Measurements from ENCODE around the gene ANXA9. TPM values are rescaled to one million over a fixed set of nuclear protein-coding genes. Genes with fewer than 3 reads are reported as not detected.

Gene ANXA9
- total RNA-seq, 2 experiments from 2014 or later, result 0.65 to 1.1 TPM

DNA sequence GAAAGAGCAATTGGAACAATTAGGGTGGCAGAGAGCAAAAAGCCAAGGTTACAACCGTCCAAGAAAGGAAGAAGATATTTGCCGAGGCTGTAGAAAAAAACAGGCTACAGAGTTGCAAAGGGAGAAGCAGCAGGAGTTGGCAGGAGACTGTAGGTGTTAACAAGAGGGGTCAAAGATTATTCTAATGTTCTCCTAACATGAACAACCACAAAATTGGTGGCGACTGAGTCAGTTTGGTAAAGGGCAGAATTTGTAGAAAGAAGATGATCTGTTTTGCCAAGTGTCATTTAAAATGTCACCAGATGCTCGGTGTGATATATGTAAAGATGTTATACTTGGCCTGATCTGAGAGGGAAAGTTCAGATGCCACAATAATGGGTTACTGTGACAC is 25.8 kb downstream of the ANXA9 start:
- POLR2A ChIA-PET, result no interaction called here
- Histone ChIP-seq H3K4me1 (ENCODE audit: insufficient read depth, low read length, poor library complexity, severe bottlenecking) (peaks cover 58% of the 10 kb centered on the region), H3K4me2 (ENCODE audit: low read length) (peak overlapping the region; percentile 90), H2AFZ (ENCODE audit: low read length) (peak overlapping the region; percentile 85), H3K9me2 (ENCODE audit: insufficient read depth, low read length) (no peaks in the 10 kb centered on the region), H3K36me3 (ENCODE audit: insufficient read depth, low read length) (no peaks in the 10 kb centered on the region), H3K79me2 (ENCODE audit: insufficient read depth, low read depth, low read length) (peaks cover 17% of the 10 kb centered on the region; the same call in 1 of the 2 replicates), H3K9me3 (ENCODE audit: low read length) (no peaks in the 10 kb centered on the region), H4K20me1 (ENCODE audit: insufficient read depth, low read length) (no peaks in the 10 kb centered on the region), H3K27ac (ENCODE audit: low read depth, low read length, poor library complexity, severe bottlenecking) (peak overlapping the region; percentile 47), H3K4me3 (ENCODE audit: low read depth, low read length, poor library complexity, severe bottlenecking) (peak overlapping the region; percentile 83)
- intact Hi-C loops (cut with micrococcal nuclease; ENCODE audit: unreplicated experiment), result loop anchor here (5.0 kb wide), 1 partner anchor 49 kb away; the partner anchor contains the start of gene CDC42SE1
- TF ChIP-seq EZH2phosphoT487 (IDR thresholded peaks at IDR 0.05; ENCODE audit: borderline replicate concordance, low read depth, low read length) (no peak), CTCF (conservative IDR thresholded peaks at IDR 0.05; ENCODE audit: low read length) (no peak)
- no TSS peak for BruUV-seq (replicated peaks)
- CTCF ChIA-PET (ENCODE audit: unreplicated experiment), result no interaction called here
- DNase-seq (ENCODE audit: low spot score), result no peak

GRCh38 chr1:151008244-151009205 is 26.4 kb downstream of the ANXA9 start, which contains the start of gene PRUNE1:
Gene PRUNE1 (plus strand): TSS chr1:151008449. CDS start chr1:151008633, 184 bp downstream.
- Histone ChIP-seq H3K4me3 (ENCODE audit: low read depth, low read length, poor library complexity, severe bottlenecking) (peak within 1 kb of the TSS; percentile 83), H3K4me2 (ENCODE audit: low read length) (peak within 1 kb of the TSS; percentile 90), H3K4me1 (ENCODE audit: insufficient read depth, low read length, poor library complexity, severe bottlenecking) (peaks cover 52% of the 10 kb centered on the region), H4K20me1 (ENCODE audit: insufficient read depth, low read length) (no peaks in the 10 kb centered on the region), H3K36me3 (ENCODE audit: insufficient read depth, low read length) (no peaks in the 10 kb centered on the region), H3K79me2 (ENCODE audit: insufficient read depth, low read depth, low read length) (peaks cover 17% of the 10 kb centered on the region; the same call in 1 of the 2 replicates), H3K9me2 (ENCODE audit: insufficient read depth, low read length) (no peaks in the 10 kb centered on the region), H3K27ac (ENCODE audit: low read depth, low read length, poor library complexity, severe bottlenecking) (peak within 1 kb of the TSS; percentile 47), H2AFZ (ENCODE audit: low read length) (peak within 1 kb of the TSS; percentile 85), H3K9me3 (ENCODE audit: low read length) (no peaks in the 10 kb centered on the region)
- TF ChIP-seq EZH2phosphoT487 (IDR thresholded peaks at IDR 0.05; ENCODE audit: borderline replicate concordance, low read depth, low read length) (no peak), CTCF (conservative IDR thresholded peaks at IDR 0.05; ENCODE audit: low read length) (no peak)
- ChIA-PET CTCF (ENCODE audit: unreplicated experiment) (no interaction called here), POLR2A (no interaction called here)
- intact Hi-C loops (cut with micrococcal nuclease; ENCODE audit: unreplicated experiment), result loop anchor here (5.0 kb wide), 1 partner anchor 49 kb away; the partner anchor contains the start of gene CDC42SE1
- peak; percentile 97 for DNase-seq (ENCODE audit: low spot score)
- BruUV-seq (replicated peaks), result no TSS peak

All from OCI-LY7 (cell line).